Glutamatergic neuron (in vitro differentiated cells): ENCODE data around the gene CHN1. TPM values are rescaled to one million over a fixed set of nuclear protein-coding genes. Genes with fewer than 3 reads are reported as not detected.

Source experiments
- DNase-seq: peaks from one replicate; pipeline ENCODE4 v3.0.0; 2022
- H3K27ac Mint-ChIP-seq: one replicate; pipeline ENCODE4 v1.8.0; 2020; ENCODE audit warnings: mild to moderate bottlenecking, mixed read lengths, inconsistent platforms; ENCODE audit not compliant: unreplicated experiment
- H3K27me3 Mint-ChIP-seq: one replicate; pipeline ENCODE4 v1.8.0; 2020; ENCODE audit warnings: mild to moderate bottlenecking, moderate library complexity, mixed read lengths, inconsistent platforms; ENCODE audit not compliant: unreplicated experiment
- H3K36me3 Mint-ChIP-seq: one replicate; pipeline ENCODE4 v1.8.0; 2020; ENCODE audit warnings: mild to moderate bottlenecking, mixed read lengths, inconsistent platforms; ENCODE audit not compliant: unreplicated experiment
- H3K4me1 Mint-ChIP-seq: one replicate; pipeline ENCODE4 v1.8.0; 2020; ENCODE audit warnings: mild to moderate bottlenecking, low read depth, mixed read lengths, inconsistent platforms; ENCODE audit not compliant: unreplicated experiment
- H3K4me3 Mint-ChIP-seq: one replicate; pipeline ENCODE4 v1.8.0; 2020; ENCODE audit warnings: mild to moderate bottlenecking, mixed read lengths, inconsistent platforms; ENCODE audit not compliant: unreplicated experiment
- H3K9me3 Mint-ChIP-seq: one replicate; pipeline ENCODE4 v1.8.0; 2020; ENCODE audit warnings: mild to moderate bottlenecking, moderate library complexity, mixed read lengths, inconsistent platforms; ENCODE audit not compliant: unreplicated experiment
- CTCF ChIP-seq: fragments of 200-600 bp; sonication (generic); IDR thresholded peaks from one replicate; pipeline ENCODE4 v1.5.0; 2021; ENCODE audit not compliant: partially characterized antibody, unreplicated experiment
- total RNA-seq: library from RNA; stranded (reverse); fragmentation: NEBNext Ultra II Directional; extraction: Animal tissue kit (Norgen Biotek cat#: 25700); gene quantifications from one replicate; pipeline ENCODE4 v1.2.1, GENCODE V29; 2021; ENCODE audit not compliant: unreplicated experiment

The CHN1 gene
- total RNA-seq, 1 donor from 2014 or later = 212 TPM

GRCh38 chr2:174781996-174782395 is 223.2 kb downstream of the CHN1 start:
- Mint-ChIP-seq H3K9me3 (peaks cover 14% of the 10 kb centered on the region), H3K4me1 (peaks cover 42% of the 10 kb centered on the region), H3K27ac (no peak overlapping the region), H3K36me3 (no peaks in the 10 kb centered on the region), H3K27me3 (peaks cover 9% of the 10 kb centered on the region), H3K4me3 (no peak overlapping the region)
- no peak for TF ChIP-seq CTCF
- no peak for DNase-seq

- TF ChIP-seq CTCF = no peak
- peaks cover 11% of the 10 kb centered on the region for H3K27me3 Mint-ChIP-seq
- H3K4me3 Mint-ChIP-seq = no peak overlapping the region
- DNase-seq = no peak
- peaks cover 14% of the 10 kb centered on the region for H3K9me3 Mint-ChIP-seq
- H3K36me3 Mint-ChIP-seq = no peaks in the 10 kb centered on the region
- H3K4me1 Mint-ChIP-seq = peaks cover 47% of the 10 kb centered on the region
- H3K27ac Mint-ChIP-seq = no peak overlapping the region
These were observed 223.9 kb downstream of the CHN1 start for GRCh38 chr2:174781298-174781697.

- DNase-seq = no peak
- Mint-ChIP-seq H3K36me3 (no peaks in the 10 kb centered on the region), H3K27ac (no peak overlapping the region), H3K9me3 (peaks cover 14% of the 10 kb centered on the region), H3K4me1 (peaks cover 46% of the 10 kb centered on the region), H3K4me3 (no peak overlapping the region), H3K27me3 (peaks cover 11% of the 10 kb centered on the region)
- no peak for TF ChIP-seq CTCF
These were observed 224.3 kb downstream of the CHN1 start for GRCh38 chr2:174780856-174781255.

GRCh38 chr2:174780191-174780840 is 224.9 kb downstream of the CHN1 start:
- DNase-seq = no peak
- Mint-ChIP-seq H3K27ac (peak overlapping the region; percentile 73), H3K36me3 (no peaks in the 10 kb centered on the region), H3K4me3 (peak overlapping the region; percentile 54), H3K4me1 (peaks cover 42% of the 10 kb centered on the region), H3K9me3 (peaks cover 13% of the 10 kb centered on the region), H3K27me3 (peaks cover 11% of the 10 kb centered on the region)
- TF ChIP-seq CTCF = no peak

- H3K9me3 Mint-ChIP-seq = peaks cover 13% of the 10 kb centered on the region
- no peak for TF ChIP-seq CTCF
- H3K27ac Mint-ChIP-seq = peak overlapping the region; percentile 74
- peaks cover 46% of the 10 kb centered on the region for H3K4me1 Mint-ChIP-seq
- H3K27me3 Mint-ChIP-seq = peaks cover 11% of the 10 kb centered on the region
- no peaks in the 10 kb centered on the region for H3K36me3 Mint-ChIP-seq
- peak overlapping the region; percentile 21 for H3K4me3 Mint-ChIP-seq
- no peak for DNase-seq
These were observed 225.7 kb downstream of the CHN1 start for GRCh38 chr2:174779361-174779928.
